ENCODE results near the gene BMPER. TPM values are rescaled to one million over a fixed set of nuclear protein-coding genes. Genes with fewer than 3 reads are reported as not detected.

BMPER gene
- total RNA-seq, 1 donor from 2014 or later = 30.2 TPM

- no peak for DNase-seq
Measured at GRCh38 chr7:33923440-33924229, 18.3 kb downstream of the BMPER start.

GRCh38 chr7:33926535-33926934 lies 21.2 kb downstream of the BMPER start:
- no peak for DNase-seq

DNA sequence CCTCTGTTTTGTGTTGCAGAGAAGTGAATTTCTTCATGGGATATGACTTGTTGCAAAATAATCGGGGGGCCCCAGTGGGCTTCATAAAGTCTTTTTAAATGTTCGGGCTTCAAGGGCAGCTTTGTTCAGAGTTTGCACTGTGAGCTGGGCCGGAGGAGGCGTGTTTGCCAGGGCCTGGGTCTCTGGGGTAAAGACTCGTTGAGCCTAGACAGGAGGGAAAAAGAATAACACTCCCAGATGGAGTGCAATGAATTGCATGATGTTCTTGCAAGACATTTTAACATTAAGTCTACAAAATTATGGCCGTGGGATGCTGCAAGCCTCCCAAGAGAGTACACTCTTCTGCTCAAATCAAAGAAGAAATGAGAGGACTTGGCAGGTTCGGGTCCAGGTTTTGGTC lies 23.6 kb downstream of the BMPER start:
- DNase-seq = peak; percentile 64

GRCh38 chr7:33932221-33932620 lies 26.9 kb downstream of the BMPER start:
- no peak for DNase-seq

GRCh38 chr7:33932832-33933468 lies 27.6 kb downstream of the BMPER start:
- DNase-seq = peak; percentile 91

DNA sequence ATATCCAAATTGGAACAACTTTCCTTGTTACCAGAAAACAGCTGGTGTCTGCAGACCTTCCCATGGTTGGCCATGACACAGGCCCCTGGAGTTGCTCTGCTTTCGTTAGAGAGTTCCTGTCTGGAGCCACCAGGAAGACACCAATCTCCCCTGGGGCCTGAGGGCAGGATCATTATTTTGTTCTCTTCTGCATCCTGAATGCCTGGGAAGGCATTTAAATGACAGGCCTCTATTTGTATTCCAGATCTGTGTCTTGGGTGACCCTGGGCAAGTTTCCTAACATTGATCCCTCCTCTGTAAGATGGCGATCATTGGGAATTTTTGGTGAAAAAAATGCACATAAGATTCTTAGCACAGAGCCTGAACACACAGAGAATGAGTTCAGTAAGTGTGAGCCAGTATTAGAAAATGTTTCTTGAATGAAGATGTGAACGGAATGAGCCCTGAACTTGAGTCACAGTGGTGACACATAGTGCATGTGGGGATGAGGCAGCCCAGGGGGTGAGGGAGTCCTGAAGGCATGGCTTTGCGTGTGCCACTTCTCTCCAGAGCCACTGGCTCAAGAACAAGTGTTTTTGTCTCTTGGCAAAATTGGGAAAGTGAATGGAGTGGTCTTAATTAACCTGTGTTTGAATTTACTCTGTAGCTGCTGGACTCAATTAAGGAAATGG lies 28.4 kb downstream of the BMPER start:
- peak; percentile 17 for DNase-seq

GRCh38 chr7:33934391-33934790 lies 29.1 kb downstream of the BMPER start:
- peak; percentile 37 for DNase-seq

GRCh38 chr7:33936503-33936902 lies 31.2 kb downstream of the BMPER start:
- peak; percentile 22 for DNase-seq

DNA sequence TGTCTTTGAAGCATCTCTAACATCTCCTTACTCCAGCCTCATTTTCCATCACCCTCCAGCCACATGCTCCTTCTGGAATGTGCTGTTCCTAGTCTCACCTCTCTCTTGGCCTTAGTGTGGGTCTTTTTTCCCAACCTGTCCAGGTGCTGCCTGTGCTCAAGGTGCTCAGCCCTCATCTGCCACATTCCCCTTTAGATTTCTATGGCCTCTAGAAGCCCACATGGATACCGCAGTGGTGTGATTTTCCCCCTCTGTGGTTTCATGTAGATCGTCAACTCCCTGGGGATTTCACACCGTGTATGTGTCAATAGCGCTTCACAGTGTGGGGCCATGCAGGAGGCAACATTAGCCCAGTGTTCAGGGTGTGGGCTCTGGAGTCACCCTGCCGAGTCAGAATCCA lies 32.5 kb downstream of the BMPER start:
- no peak for DNase-seq

DNA sequence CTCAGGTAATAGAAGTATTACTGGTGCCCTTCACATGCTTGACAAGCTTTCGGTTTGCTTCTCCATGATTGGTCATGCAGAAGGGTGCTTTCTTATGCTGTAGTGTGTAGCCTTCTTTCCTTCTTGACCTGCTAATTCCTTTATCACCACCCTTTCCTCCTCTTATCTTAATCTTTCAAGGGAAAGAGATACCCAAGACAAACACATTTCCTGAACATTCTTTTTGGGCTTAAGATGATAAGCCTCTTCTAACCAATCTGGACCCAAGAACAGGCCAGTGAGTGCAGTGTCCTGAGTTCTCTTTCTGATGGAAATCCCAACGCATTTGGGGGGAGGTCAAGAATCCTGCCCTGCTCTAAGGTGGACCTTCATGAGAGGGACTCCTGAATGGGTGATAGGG lies 33.8 kb downstream of the BMPER start:
- DNase-seq = no peak

DNA sequence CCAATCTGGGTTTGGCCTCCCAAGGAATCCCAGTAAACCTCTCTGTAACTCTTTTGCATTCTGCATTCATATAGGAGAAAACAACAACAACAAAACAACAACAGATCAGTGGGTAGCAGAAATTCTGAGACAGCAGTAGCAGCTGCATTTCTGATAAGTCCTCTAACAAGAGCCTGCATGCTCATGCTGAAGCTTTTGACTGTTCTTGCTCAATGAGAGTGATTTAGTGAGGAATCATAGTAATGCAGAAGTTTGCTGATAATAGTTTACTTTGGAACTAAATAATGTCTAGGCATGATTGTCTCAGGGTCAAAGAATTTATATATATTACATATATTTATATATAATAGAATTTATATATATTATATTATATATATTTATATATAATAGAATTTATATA lies 35.2 kb downstream of the BMPER start:
- no peak for DNase-seq

GRCh38 chr7:33941418-33941817 lies 36.1 kb downstream of the BMPER start:
- no peak for DNase-seq

DNA sequence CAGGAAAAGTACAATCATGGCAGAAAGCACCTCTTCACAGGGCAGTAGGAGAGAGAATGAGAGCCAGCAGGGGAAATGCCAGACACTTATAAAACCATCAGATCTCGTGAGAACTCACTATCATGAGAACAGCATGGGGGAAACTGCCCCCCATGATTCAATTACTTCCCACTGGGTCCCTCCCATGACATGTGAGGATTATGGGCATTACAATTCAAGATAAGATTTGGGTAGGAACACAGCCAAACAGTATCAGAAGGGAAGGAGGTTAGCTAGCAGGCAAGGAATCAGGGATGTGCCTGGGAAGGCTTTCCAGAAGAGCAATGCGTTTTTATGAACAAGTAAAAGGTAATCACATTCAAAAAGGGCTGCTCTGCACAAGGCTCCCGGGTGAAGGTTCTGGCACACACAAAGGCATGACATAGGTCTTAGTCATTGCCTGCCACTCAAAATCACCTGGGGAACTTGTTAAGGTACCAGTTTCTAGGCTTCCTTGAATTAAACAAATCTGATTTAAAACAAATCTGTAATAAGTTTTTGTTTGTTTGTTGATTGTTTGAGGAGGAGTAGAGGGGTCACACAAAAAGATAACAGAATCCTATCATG lies 40.9 kb downstream of the BMPER start:
- no peak for DNase-seq

GRCh38 chr7:33950047-33950714 lies 44.8 kb downstream of the BMPER start:
- DNase-seq = no peak

GRCh38 chr7:33952824-33953223 lies 47.5 kb downstream of the BMPER start:
- DNase-seq = no peak

- DNase-seq = no peak
Measured at GRCh38 chr7:33958104-33958503, 52.8 kb downstream of the BMPER start.

GRCh38 chr7:33959676-33960075 lies 54.3 kb downstream of the BMPER start:
- no peak for DNase-seq

DNA sequence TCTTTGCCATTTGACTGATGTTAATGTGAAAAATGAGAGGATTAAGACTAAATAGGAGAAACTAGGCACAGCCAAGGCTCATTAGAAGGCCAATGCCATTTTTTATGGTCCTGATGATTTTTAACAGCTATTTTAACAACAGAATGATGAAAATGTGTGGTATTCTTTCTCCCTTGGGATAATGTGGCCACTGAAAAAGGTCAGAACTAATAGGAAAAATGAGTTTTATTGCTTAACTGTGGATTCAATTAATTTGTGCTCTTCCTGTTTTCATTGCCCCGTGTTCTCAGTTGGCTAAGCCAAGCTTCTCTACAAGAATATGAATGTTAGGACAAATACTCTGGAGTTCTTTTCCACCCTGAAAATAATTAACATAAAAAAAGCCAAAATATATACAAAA lies 56.6 kb downstream of the BMPER start:
- DNase-seq = no peak

DNA sequence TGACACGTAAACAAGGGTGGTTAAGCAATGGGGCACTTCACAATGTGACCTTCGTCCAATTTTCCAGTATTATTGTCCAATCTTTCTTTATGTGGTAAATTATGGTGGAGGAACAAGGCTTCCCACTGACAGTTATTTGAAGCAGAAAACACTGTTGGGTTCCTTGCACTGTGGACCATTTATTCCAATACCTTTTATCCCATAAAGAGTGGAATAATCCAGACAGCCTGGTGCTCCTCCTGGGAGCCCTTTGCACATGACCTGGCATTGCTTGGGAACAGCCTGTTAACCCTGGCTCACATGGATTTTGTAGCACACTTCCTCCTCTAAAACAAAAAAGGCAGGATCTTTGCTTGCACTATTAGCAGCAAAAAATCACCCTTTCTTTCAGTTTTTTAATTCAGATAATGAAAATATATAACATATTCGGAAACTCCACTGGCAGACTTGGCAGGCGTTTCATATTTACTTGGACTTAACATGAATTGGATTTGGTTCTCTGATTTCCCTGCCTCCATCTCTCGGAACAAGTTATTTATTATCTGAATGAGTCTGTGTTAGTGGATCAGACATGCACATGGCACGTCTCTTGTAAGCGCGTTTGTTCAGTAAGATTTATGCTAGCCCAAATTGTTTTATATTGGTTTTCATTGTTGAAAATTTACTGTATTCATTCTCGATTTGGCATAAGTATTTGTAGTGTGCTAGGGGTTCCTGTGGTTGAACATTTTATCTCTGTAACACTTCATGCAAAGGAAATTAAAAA lies 59.3 kb downstream of the BMPER start:
- DNase-seq = peak; percentile 31

GRCh38 chr7:33965183-33965744 lies 59.9 kb downstream of the BMPER start:
- peak; percentile 5 for DNase-seq

- DNase-seq = no peak
Measured at GRCh38 chr7:33968591-33968990, 63.3 kb downstream of the BMPER start.

All from tongue (tissue), 2 donors.